Measurements from ENCODE around the gene DNAAF9. TPM values are rescaled to one million over a fixed set of nuclear protein-coding genes. Genes with fewer than 3 reads are reported as not detected.
A peak's percentile ranks its signal among the peaks of the same experiment; 100 is the strongest.

Gene DNAAF9
- total and polyA plus RNA-seq, 2 of the 8 experiments (the other 6 are each of a cell fraction or from before 2014, with no cell fraction given) = 2.6 to 5.7 TPM

DNA sequence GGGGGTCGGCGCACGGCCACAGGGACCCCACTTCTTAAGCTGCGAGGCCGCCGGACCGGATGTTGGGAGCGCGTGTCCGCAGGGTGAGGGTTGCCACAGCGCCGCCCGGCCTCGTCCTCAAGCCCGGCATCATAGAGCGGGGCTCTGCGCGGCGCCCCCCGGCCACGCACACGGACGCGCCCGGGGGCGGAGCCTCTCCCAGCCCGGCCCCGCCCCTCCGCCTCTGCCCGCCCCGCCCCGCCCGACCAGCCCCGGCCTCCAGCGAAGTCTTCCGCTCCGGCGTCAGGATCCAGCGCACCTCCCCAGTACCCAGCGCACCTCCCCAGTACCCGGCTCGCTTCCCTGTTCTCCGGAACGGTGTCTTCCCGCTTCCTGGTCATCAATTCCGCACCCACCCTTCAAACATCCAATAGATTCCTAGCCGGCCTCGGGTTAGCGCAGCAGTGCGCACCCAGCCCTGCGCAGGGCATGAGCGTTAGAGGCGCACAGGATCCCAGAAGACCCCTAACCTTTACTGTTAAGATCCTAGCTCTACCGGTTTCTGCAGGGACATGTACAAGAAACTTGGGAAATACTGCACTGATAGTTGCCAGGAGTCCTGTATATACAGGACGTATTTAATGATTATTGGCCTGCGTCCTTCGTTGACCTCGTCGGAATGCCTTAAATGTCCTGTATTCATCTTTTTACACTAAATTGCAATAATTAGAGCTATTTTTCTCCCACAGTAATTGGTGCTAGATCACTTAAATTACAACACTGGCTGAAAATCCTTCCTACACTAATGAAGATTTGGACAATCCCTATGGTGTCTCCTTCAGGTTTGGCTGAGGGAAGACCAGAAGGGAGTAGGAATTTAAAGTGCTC lies 535 bp upstream of the DNAAF9 start (continued):
- TF ChIP-seq RFX5 (IDR thresholded peaks at IDR 0.05; ENCODE audit: borderline replicate concordance, low read depth, low read length) (no peak), CHD2 (IDR thresholded peaks at IDR 0.05; ENCODE audit: low read length) (no peak), ZNF274 (IDR thresholded peaks at IDR 0.05; ENCODE audit: borderline replicate concordance, extremely low read depth, low read length) (no peak), SP1 (IDR thresholded peaks at IDR 0.05; ENCODE audit: low read depth, low read length) (no peak), MAX (IDR thresholded peaks at IDR 0.05) (0 out of 2 replicates have a peak, but pooled peaks have one; percentile 13), NANOG (IDR thresholded peaks at IDR 0.05; ENCODE audit: insufficient read depth, low read depth, low read length, poor library complexity, severe bottlenecking) (no peak), SP2 (IDR thresholded peaks at IDR 0.05; ENCODE audit: low read length) (no peak), GTF2F1 (IDR thresholded peaks at IDR 0.05; ENCODE audit: borderline replicate concordance, low read depth, low read length) (no peak), SIRT6 (IDR thresholded peaks at IDR 0.05; ENCODE audit: low read length) (no peak), CBX5 (IDR thresholded peaks at IDR 0.05; ENCODE audit: low read depth, low read length) (no peak), TBP (IDR thresholded peaks at IDR 0.05; ENCODE audit: low read depth, low read length) (peak; percentile 9; the same call in 1 of the 2 replicates), POLR2AphosphoS5 (IDR thresholded peaks at IDR 0.05; ENCODE audit: low read depth, low read length) (no peak), CBX8 (IDR thresholded peaks at IDR 0.05; ENCODE audit: borderline replicate concordance, low read depth, low read length) (no peak), YY1 (IDR thresholded peaks at IDR 0.05; ENCODE audit: low read depth, low read length) (no peak), RBBP5 (IDR thresholded peaks at IDR 0.05; ENCODE audit: borderline replicate concordance, low read depth, low read length) (no peak), SIN3A (conservative IDR thresholded peaks at IDR 0.05 in 1 of 2, IDR thresholded peaks at IDR 0.05 in 1 of 2; ENCODE audit: low read depth in 1 of 2, low read length in 2 of 2) (peak in 1 of 2 experiments; percentile 68; a peak in 2 of 4 replicates), TAF1 (IDR thresholded peaks at IDR 0.05; ENCODE audit: low read depth, low read length) (0 out of 2 replicates have a peak, but pooled peaks have one; percentile 24), TCF12 (IDR thresholded peaks at IDR 0.05; ENCODE audit: low read depth, low read length) (no peak), RAD21 (IDR thresholded peaks at IDR 0.05 in 1 of 2, conservative IDR thresholded peaks at IDR 0.05 in 1 of 2; ENCODE audit: low read depth in 2 of 2, low read length in 2 of 2) (no peak), FOSL1 (IDR thresholded peaks at IDR 0.05; ENCODE audit: insufficient read depth, low read depth, low read length) (no peak), GABPA (IDR thresholded peaks at IDR 0.05; ENCODE audit: borderline replicate concordance, insufficient read depth, low read length) (no peak)
